IMR-90 (cell line): ENCODE results near the gene CELSR1. TPM values are rescaled to one million over a fixed set of nuclear protein-coding genes. Genes with fewer than 3 reads are reported as not detected.

Experiments used
- ATAC-seq: fragments of 200-7000 bp; cut with Tn5 transposase; 2 replicates; pipeline ENCODE4 v1.9.1; 2020; ENCODE audit warnings: low read depth, mild to moderate bottlenecking, moderate library complexity
- BruUV-seq: library from RNA; stranded (reverse); fragments of 400-500 nt; replicated peaks from 2 replicates; lab custom pipeline; 2021; lab: Mats Ljungman, UMichigan
- CTCF ChIA-PET: fragments of 300-600 bp; formaldehyde crosslinking; extraction: SDS; loops from one replicate; lab custom pipeline; 2021; ENCODE audit warnings: antibody characterized with exemption; lab: Yijun Ruan, JAX
- POLR2A ChIA-PET: fragments of 300-600 bp; sonication (Branson Sonifier 250); formaldehyde crosslinking; loops from one replicate; lab custom pipeline; 2022; ENCODE audit warnings: antibody characterized with exemption; ENCODE audit not compliant: unreplicated experiment; lab: Charles Lee
- DNase-seq: peaks from one replicate; pipeline ENCODE4 v3.0.0; 2013
- H2AFZ ChIP-seq: replicated peaks from 2 replicates; pipeline ENCODE3; 2013; ENCODE audit warnings: low read length, mild to moderate bottlenecking; ENCODE audit not compliant: poor library complexity
- H2AK5ac ChIP-seq: 2 replicates; pipeline ENCODE4 v1.6.1; 2013; ENCODE audit warnings: low read depth, low read length, inconsistent platforms
- H2AK9ac ChIP-seq: replicated peaks from 2 replicates; pipeline ENCODE3; 2013; ENCODE audit warnings: mild to moderate bottlenecking, low read depth, low read length, moderate library complexity; ENCODE audit not compliant: poor library complexity
- H2BK120ac ChIP-seq: 2 replicates; pipeline ENCODE4 v1.6.1; 2013; ENCODE audit warnings: low read depth, low read length, inconsistent platforms
- H2BK15ac ChIP-seq: 3 replicates; pipeline ENCODE4 v1.6.1; 2013; ENCODE audit warnings: low read depth, low read length, inconsistent platforms
- H2BK20ac ChIP-seq: 2 replicates; pipeline ENCODE4 v1.6.1; 2013; ENCODE audit warnings: low read depth, mild to moderate bottlenecking, inconsistent platforms, low read length, moderate library complexity
- H2BK5ac ChIP-seq: 2 replicates; pipeline ENCODE4 v1.6.1; 2013; ENCODE audit warnings: mild to moderate bottlenecking, low read depth, low read length, inconsistent platforms; ENCODE audit not compliant: poor library complexity, severe bottlenecking
- H3K14ac ChIP-seq: replicated peaks from 2 replicates; pipeline ENCODE4 v1.6.1; 2013; ENCODE audit warnings: low read depth, low read length, inconsistent platforms
- H3K18ac ChIP-seq: 2 replicates; pipeline ENCODE4 v1.6.1; 2013; ENCODE audit warnings: low read depth, low read length, control low read depth
- H3K23ac ChIP-seq: 2 replicates; pipeline ENCODE4 v1.6.1; 2013; ENCODE audit warnings: low read depth, low read length, inconsistent platforms
- H3K27ac ChIP-seq: 2 replicates; pipeline ENCODE4 v1.5.1; 2013; ENCODE audit warnings: mild to moderate bottlenecking, control low read depth, low read length; ENCODE audit not compliant: insufficient read depth
- H3K27me3 ChIP-seq: 2 replicates; pipeline ENCODE4 v1.6.1; 2013; ENCODE audit warnings: low read length; ENCODE audit not compliant: control insufficient read depth, insufficient read depth
- H3K36me3 ChIP-seq: 2 replicates; pipeline ENCODE4 v1.6.1; 2013; ENCODE audit warnings: low read length, mixed read lengths; ENCODE audit not compliant: control insufficient read depth, insufficient read depth
- H3K4ac ChIP-seq: 2 replicates; pipeline ENCODE4 v1.6.1; 2013; ENCODE audit warnings: low read depth, low read length, inconsistent platforms
- H3K4me1 ChIP-seq: 2 replicates; pipeline ENCODE4 v1.6.1; 2013; ENCODE audit warnings: low read length, mixed read lengths; ENCODE audit not compliant: control insufficient read depth, insufficient read depth
- H3K4me2 ChIP-seq: 2 replicates; pipeline ENCODE4 v1.6.1; 2013; ENCODE audit warnings: low read depth, mild to moderate bottlenecking, control low read depth, low read length, moderate library complexity
- H3K4me3 ChIP-seq: 2 replicates; pipeline ENCODE4 v1.5.1; 2013; ENCODE audit warnings: low read depth, mild to moderate bottlenecking, control low read depth, low read length, moderate library complexity; ENCODE audit not compliant: insufficient read depth
- H3K56ac ChIP-seq: 2 replicates; pipeline ENCODE4 v1.6.1; 2013; ENCODE audit warnings: low read length, inconsistent platforms; ENCODE audit not compliant: insufficient read depth; ENCODE audit errors: extremely low read depth
- H3K79me1 ChIP-seq, 2 experiments: 2 replicates each; pipeline ENCODE4 v1.6.1; 2013; ENCODE audit warnings: low read length in 2 of 2, inconsistent platforms in 1 of 2, low read depth in 1 of 2
- H3K9ac ChIP-seq: 2 replicates; pipeline ENCODE4 v1.6.1; 2013; ENCODE audit warnings: low read depth, low read length, control low read depth
- H3K9me1 ChIP-seq: 2 replicates; pipeline ENCODE4 v1.6.1; 2013; ENCODE audit warnings: low read length, inconsistent platforms; ENCODE audit not compliant: insufficient read depth
- H3K9me3 ChIP-seq: 2 replicates; pipeline ENCODE4 v1.6.1; 2013; ENCODE audit warnings: low read length; ENCODE audit not compliant: control insufficient read depth, insufficient read depth
- H4K20me1 ChIP-seq: 2 replicates; pipeline ENCODE4 v1.6.1; 2013; ENCODE audit warnings: low read length, inconsistent platforms; ENCODE audit not compliant: insufficient read depth
- H4K5ac ChIP-seq: 2 replicates; pipeline ENCODE4 v1.6.1; 2013; ENCODE audit warnings: mild to moderate bottlenecking, low read depth, low read length, control low read depth
- H4K8ac ChIP-seq, 2 experiments: 2 replicates each; pipeline ENCODE4 v1.6.1; 2013; ENCODE audit warnings: low read depth in 2 of 2, low read length in 2 of 2, control low read depth in 1 of 2, inconsistent platforms in 1 of 2
- H4K91ac ChIP-seq: 2 replicates; pipeline ENCODE4 v1.6.1; 2013; ENCODE audit warnings: low read depth, low read length, inconsistent platforms; ENCODE audit not compliant: insufficient read depth
- BHLHE40 ChIP-seq: fragments of 150-350 bp; IDR thresholded peaks from 2 replicates; pipeline ENCODE4 v1.6.1; 2016; ENCODE audit warnings: mild to moderate bottlenecking, low read depth, low read length
- CEBPB ChIP-seq: IDR thresholded peaks from 2 replicates; pipeline ENCODE4 v1.6.1; 2012; ENCODE audit warnings: low read depth, low read length, improper control_type of control experiment
- CHD1 ChIP-seq: IDR thresholded peaks from 2 replicates; pipeline ENCODE4 v1.6.1; 2012; ENCODE audit warnings: low read depth, low read length, improper control_type of control experiment
- FOS ChIP-seq: fragments of 150-350 bp; IDR thresholded peaks from 2 replicates; pipeline ENCODE4 v1.6.1; 2016; ENCODE audit warnings: low read depth, low read length
- MAFK ChIP-seq: IDR thresholded peaks from 2 replicates; pipeline ENCODE4 v1.6.1; 2012; ENCODE audit warnings: low read depth, low read length, improper control_type of control experiment
- MAZ ChIP-seq: IDR thresholded peaks from 2 replicates; pipeline ENCODE4 v1.6.1; 2012; ENCODE audit warnings: low read depth, mild to moderate bottlenecking, low read length, improper control_type of control experiment, moderate library complexity, borderline replicate concordance
- MXI1 ChIP-seq: IDR thresholded peaks from 2 replicates; pipeline ENCODE4 v1.6.1; 2012; ENCODE audit warnings: low read depth, mild to moderate bottlenecking, low read length, moderate library complexity, borderline replicate concordance
- NFE2L2 ChIP-seq: fragments of 150-350 bp; IDR thresholded peaks from 2 replicates; pipeline ENCODE4 v1.6.1; 2016; ENCODE audit warnings: low read depth, mild to moderate bottlenecking, low read length
- POLR2A ChIP-seq: IDR thresholded peaks from 2 replicates; pipeline ENCODE4 v1.6.1; 2012; ENCODE audit warnings: mild to moderate bottlenecking, low read depth, low read length
- RAD21 ChIP-seq: IDR thresholded peaks from 2 replicates; pipeline ENCODE4 v1.6.1; 2012; ENCODE audit warnings: low read length, improper control_type of control experiment
- RCOR1 ChIP-seq: IDR thresholded peaks from 2 replicates; pipeline ENCODE4 v1.6.1; 2012; ENCODE audit warnings: mild to moderate bottlenecking, low read length, improper control_type of control experiment; ENCODE audit not compliant: insufficient replicate concordance
- RFX5 ChIP-seq: IDR thresholded peaks from 2 replicates; pipeline ENCODE4 v1.8.0; 2012; ENCODE audit warnings: low read depth, mild to moderate bottlenecking, low read length, moderate library complexity
- SMC3 ChIP-seq: fragments of 150-350 bp; IDR thresholded peaks from 2 replicates; pipeline ENCODE4 v1.6.1; 2016; ENCODE audit warnings: low read depth, mild to moderate bottlenecking, antibody characterized with exemption, low read length, moderate library complexity
- USF2 ChIP-seq: fragments of 150-350 bp; IDR thresholded peaks from 2 replicates; pipeline ENCODE4 v1.6.1; 2017; ENCODE audit warnings: mild to moderate bottlenecking, antibody characterized with exemption, low read length, low read depth
- WGBS, 2 experiments: methylation state at CpG; one replicate each; pipeline versions ENCODE4 v1.1.5 to v1.1.7; 2013; ENCODE audit warnings: missing lambda C conversion rate in 2 of 2; ENCODE audit not compliant: insufficient read length in 1 of 2; ENCODE audit errors: extremely low coverage in 2 of 2; 5-methylcytosine and 5-hydroxymethylcytosine counted together
- dilution Hi-C: fragments of 300-500 bp; cut with HindIII; formaldehyde crosslinking; loops from one replicate; pipeline ENCODE4 v1.14.3; 2018; ENCODE audit warnings: low sequenced_read_pairs; ENCODE audit not compliant: unreplicated experiment
- in situ Hi-C: fragments of 300-500 bp; cut with MboI; formaldehyde crosslinking; loops from 3 replicates; pipeline ENCODE4 v1.14.3; 2019; ENCODE audit warnings: low sequenced_read_pairs, inconsistent platforms, mixed read lengths
- intact Hi-C: fragments of 100-400 bp; cut with micrococcal nuclease; formaldehyde crosslinking; loops from 2 replicates; pipeline ENCODE4 v1.10.0; 2022
- polyA plus RNA-seq, 3 experiments: library from polyadenylated mRNA; depleted of rRNA; stranded (reverse); fragments of >200 nt; gene quantifications; 2 replicates each; pipeline ENCODE4 v1.2.3, GENCODE V29; 2012; ENCODE audit warnings: low replicate concordance in 1 of 3
- total RNA-seq: library from RNA; depleted of rRNA; stranded (reverse); fragments of >200 nt; gene quantifications from 2 replicates; pipeline ENCODE4 v1.2.3, GENCODE V29; 2012
- TF ChIP-seq, protein P1 (sequence below): fragments of 150-350 bp; IDR thresholded peaks from 2 replicates; pipeline ENCODE4 v1.6.1; 2016; ENCODE audit warnings: low read depth, mild to moderate bottlenecking, low read length, moderate library complexity, borderline replicate concordance
- TF ChIP-seq, protein P2 (sequence below): conservative IDR thresholded peaks from 2 replicates; pipeline ENCODE4 v1.5.1; 2012; ENCODE audit warnings: mild to moderate bottlenecking, low read depth, low read length, improper control_type of control experiment

Gene CELSR1
- total and polyA plus RNA-seq, 2 of the 4 experiments (the other 2 are of a cell fraction) = 0.36 to 0.82 TPM

GRCh38 chr22:46473896-46474557 lies 63.4 kb downstream of the CELSR1 start:
- H2BK15ac ChIP-seq = no peak overlapping the region
- no peak overlapping the region for H3K23ac ChIP-seq
- no peak overlapping the region for H2BK20ac ChIP-seq
- H3K4me1 ChIP-seq = no peaks in the 10 kb centered on the region
- no peak overlapping the region for H3K9ac ChIP-seq
- ATAC-seq = no peak
- H3K36me3 ChIP-seq = no peaks in the 10 kb centered on the region
- H3K14ac ChIP-seq = no peak overlapping the region
- no peak overlapping the region for H2AK5ac ChIP-seq
- no peak overlapping the region for H2BK5ac ChIP-seq
- no peak overlapping the region for H3K4me3 ChIP-seq
- no peaks in the 10 kb centered on the region for H3K9me1 ChIP-seq
- no peaks in the 10 kb centered on the region for H3K79me1 ChIP-seq
- no peaks in the 10 kb centered on the region for H3K9me3 ChIP-seq
- no TSS peak for BruUV-seq
- no peak for TF ChIP-seq NFE2L2
- no peak for TF ChIP-seq MAFK
- no peak for TF ChIP-seq RCOR1
- TF ChIP-seq USF2 = no peak
- no peak for TF ChIP-seq RAD21
- TF ChIP-seq, protein P1, sequence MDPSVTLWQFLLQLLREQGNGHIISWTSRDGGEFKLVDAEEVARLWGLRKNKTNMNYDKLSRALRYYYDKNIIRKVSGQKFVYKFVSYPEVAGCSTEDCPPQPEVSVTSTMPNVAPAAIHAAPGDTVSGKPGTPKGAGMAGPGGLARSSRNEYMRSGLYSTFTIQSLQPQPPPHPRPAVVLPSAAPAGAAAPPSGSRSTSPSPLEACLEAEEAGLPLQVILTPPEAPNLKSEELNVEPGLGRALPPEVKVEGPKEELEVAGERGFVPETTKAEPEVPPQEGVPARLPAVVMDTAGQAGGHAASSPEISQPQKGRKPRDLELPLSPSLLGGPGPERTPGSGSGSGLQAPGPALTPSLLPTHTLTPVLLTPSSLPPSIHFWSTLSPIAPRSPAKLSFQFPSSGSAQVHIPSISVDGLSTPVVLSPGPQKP = no peak
- TF ChIP-seq POLR2A = no peak
- no peak for TF ChIP-seq SMC3
- TF ChIP-seq FOS = no peak
- TF ChIP-seq, protein P2, sequence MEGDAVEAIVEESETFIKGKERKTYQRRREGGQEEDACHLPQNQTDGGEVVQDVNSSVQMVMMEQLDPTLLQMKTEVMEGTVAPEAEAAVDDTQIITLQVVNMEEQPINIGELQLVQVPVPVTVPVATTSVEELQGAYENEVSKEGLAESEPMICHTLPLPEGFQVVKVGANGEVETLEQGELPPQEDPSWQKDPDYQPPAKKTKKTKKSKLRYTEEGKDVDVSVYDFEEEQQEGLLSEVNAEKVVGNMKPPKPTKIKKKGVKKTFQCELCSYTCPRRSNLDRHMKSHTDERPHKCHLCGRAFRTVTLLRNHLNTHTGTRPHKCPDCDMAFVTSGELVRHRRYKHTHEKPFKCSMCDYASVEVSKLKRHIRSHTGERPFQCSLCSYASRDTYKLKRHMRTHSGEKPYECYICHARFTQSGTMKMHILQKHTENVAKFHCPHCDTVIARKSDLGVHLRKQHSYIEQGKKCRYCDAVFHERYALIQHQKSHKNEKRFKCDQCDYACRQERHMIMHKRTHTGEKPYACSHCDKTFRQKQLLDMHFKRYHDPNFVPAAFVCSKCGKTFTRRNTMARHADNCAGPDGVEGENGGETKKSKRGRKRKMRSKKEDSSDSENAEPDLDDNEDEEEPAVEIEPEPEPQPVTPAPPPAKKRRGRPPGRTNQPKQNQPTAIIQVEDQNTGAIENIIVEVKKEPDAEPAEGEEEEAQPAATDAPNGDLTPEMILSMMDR = no peak
- no peak for TF ChIP-seq MAZ
- TF ChIP-seq CHD1 = no peak
- no peak for TF ChIP-seq MXI1
- TF ChIP-seq CEBPB = no peak
- no peak for TF ChIP-seq RFX5
- TF ChIP-seq BHLHE40 = no peak
- no peak overlapping the region for H4K91ac ChIP-seq
- no peaks in the 10 kb centered on the region for H4K20me1 ChIP-seq
- peaks cover 38% of the 10 kb centered on the region for H3K27me3 ChIP-seq
- intact Hi-C loops = no loop called here
- peak overlapping the region; percentile 50 for H2AK9ac ChIP-seq
- H3K4me2 ChIP-seq = no peak overlapping the region
- H3K56ac ChIP-seq = no peak overlapping the region
- H3K27ac ChIP-seq = no peak overlapping the region
- WGBS, 2 experiments = 82% methylated on average over 13 of the region's 20 CpGs; no CpG with 5 or more reads in 1 of the 2 experiments
- H4K8ac ChIP-seq = no peak overlapping the region
- dilution Hi-C loops = no loop called here
- ChIA-PET CTCF (no interaction called here), POLR2A (no interaction called here)
- H3K4ac ChIP-seq = no peak overlapping the region
- no peak overlapping the region for H2BK120ac ChIP-seq
- H3K18ac ChIP-seq = no peak overlapping the region
- in situ Hi-C loops = no loop called here
- H4K5ac ChIP-seq = no peak overlapping the region
- no peak overlapping the region for H2AFZ ChIP-seq
- DNase-seq = no peak
